Smooth muscle cell (in vitro differentiated cells): ENCODE data around the gene CLEC20A. TPM values are rescaled to one million over a fixed set of nuclear protein-coding genes. Genes with fewer than 3 reads are reported as not detected.

ENCODE experiments used
- DNase-seq: peaks from one replicate; lab custom pipeline; 2025; ENCODE audit not compliant: unreplicated experiment; lab: John Stamatoyannopoulos, UW
- H2AFZ ChIP-seq: fragments of 200-600 bp; sonication (generic); 2 replicates; pipeline ENCODE4 v1.6.0; 2016; ENCODE audit warnings: antibody characterized with exemption, low read depth, mild to moderate bottlenecking
- H3F3A ChIP-seq: fragments of 200-600 bp; sonication (generic); 2 replicates; pipeline ENCODE4 v1.6.0; 2017; ENCODE audit warnings: antibody characterized with exemption, low read depth
- H3K27ac ChIP-seq: fragments of 200-600 bp; sonication (generic); 2 replicates; pipeline ENCODE4 v1.5.1; 2016; ENCODE audit warnings: low read depth, mild to moderate bottlenecking
- H3K27me3 ChIP-seq: fragments of 200-600 bp; sonication (generic); 2 replicates; pipeline ENCODE4 v1.6.1; 2016; ENCODE audit warnings: low read depth, mild to moderate bottlenecking
- H3K36me3 ChIP-seq: fragments of 200-600 bp; sonication (generic); 2 replicates; pipeline ENCODE4 v1.5.1; 2016; ENCODE audit warnings: low read depth
- H3K4me1 ChIP-seq: fragments of 200-600 bp; sonication (generic); 2 replicates; pipeline ENCODE4 v1.5.1; 2016; ENCODE audit warnings: low read depth
- H3K4me2 ChIP-seq: fragments of 200-600 bp; sonication (generic); 2 replicates; pipeline ENCODE4 v1.6.0; 2016; ENCODE audit warnings: mild to moderate bottlenecking
- H3K4me3 ChIP-seq: fragments of 200-600 bp; sonication (generic); 2 replicates; pipeline ENCODE4 v1.5.1; 2016; ENCODE audit warnings: mild to moderate bottlenecking
- H3K79me2 ChIP-seq: fragments of 200-600 bp; sonication (generic); 2 replicates; pipeline ENCODE4 v1.6.0; 2016; ENCODE audit warnings: low read depth, mild to moderate bottlenecking
- H3K9ac ChIP-seq: fragments of 200-600 bp; sonication (generic); 2 replicates; pipeline ENCODE4 v1.6.0; 2016; ENCODE audit warnings: low read depth
- H3K9me3 ChIP-seq: fragments of 200-600 bp; sonication (generic); replicated peaks from 2 replicates; pipeline ENCODE4 v1.5.1; 2016; ENCODE audit warnings: low read depth
- H4K20me1 ChIP-seq: fragments of 200-600 bp; sonication (generic); 2 replicates; pipeline ENCODE4 v1.6.0; 2016; ENCODE audit warnings: low read depth
- CTCF ChIP-seq: fragments of 200-600 bp; sonication (generic); IDR thresholded peaks from 2 replicates; pipeline ENCODE4 v1.5.1; 2017; ENCODE audit warnings: borderline replicate concordance, mild to moderate bottlenecking, antibody characterized with exemption; ENCODE audit not compliant: insufficient read depth, poor library complexity, severe bottlenecking
- WGBS: methylation state at CpG from one replicate; pipeline ENCODE4 v1.1.7; 2016; ENCODE audit warnings: low lambda C conversion rate; 5-methylcytosine and 5-hydroxymethylcytosine counted together
- polyA plus RNA-seq: library from polyadenylated mRNA; unstranded; fragments of >200 nt; fragmentation: Nextera tagmentation; extraction: Ambion mirVana; gene quantifications from 2 replicates; pipeline ENCODE4 v1.2.1, GENCODE V29; 2016
- total RNA-seq: library from RNA; depleted of rRNA; stranded (reverse); fragments of >200 nt; gene quantifications from 2 replicates; pipeline ENCODE4 v1.2.3, GENCODE V29; 2014

CLEC20A gene
- total and polyA plus RNA-seq, 2 experiments from 2014 or later: 0.14 TPM; not detected in 1

DNA sequence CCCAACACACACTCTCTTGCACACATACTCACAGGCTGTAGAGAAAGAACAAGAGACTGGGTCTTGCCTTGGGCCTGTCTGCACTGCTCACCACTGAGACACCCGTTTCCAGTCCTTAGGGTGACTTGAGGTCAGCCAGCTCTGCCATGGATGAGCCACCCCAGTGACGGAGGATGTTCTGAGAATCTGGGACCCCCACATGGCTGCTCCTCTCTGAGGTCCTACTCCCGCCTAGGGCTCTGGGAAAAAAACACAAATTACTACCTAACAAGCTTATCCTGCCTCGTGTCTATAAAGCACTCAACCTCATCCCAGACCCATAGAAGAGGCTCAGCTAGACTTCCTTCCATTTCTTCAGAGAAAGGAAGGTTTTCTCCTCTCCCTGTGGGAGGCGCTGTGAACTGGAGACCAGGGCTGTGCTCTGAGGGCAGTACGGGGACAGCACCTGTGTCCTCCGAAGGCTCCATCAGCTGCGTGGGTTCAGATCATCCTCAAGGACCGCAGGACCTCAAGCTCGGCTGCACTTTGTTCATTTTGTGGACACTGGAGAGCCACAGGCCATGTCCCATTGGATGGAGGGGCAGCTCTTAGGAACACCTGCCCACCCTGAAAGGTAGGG, 4.3 kb upstream of the CLEC20A start:
- H3F3A ChIP-seq: no peaks in the 10 kb centered on the region
- H3K9ac ChIP-seq: no peak overlapping the region
- no peak overlapping the region for H2AFZ ChIP-seq
- H3K4me2 ChIP-seq: no peak overlapping the region
- H3K9me3 ChIP-seq: no peaks in the 10 kb centered on the region
- DNase-seq: no peak
- no peaks in the 10 kb centered on the region for H3K36me3 ChIP-seq
- H3K4me1 ChIP-seq: no peaks in the 10 kb centered on the region
- no peaks in the 10 kb centered on the region for H4K20me1 ChIP-seq
- WGBS: 88% methylated on average over 10 of the region's 10 CpGs
- TF ChIP-seq CTCF: no peak
- H3K4me3 ChIP-seq: no peak overlapping the region
- no peaks in the 10 kb centered on the region for H3K79me2 ChIP-seq
- H3K27ac ChIP-seq: no peak overlapping the region
- no peaks in the 10 kb centered on the region for H3K27me3 ChIP-seq

DNA sequence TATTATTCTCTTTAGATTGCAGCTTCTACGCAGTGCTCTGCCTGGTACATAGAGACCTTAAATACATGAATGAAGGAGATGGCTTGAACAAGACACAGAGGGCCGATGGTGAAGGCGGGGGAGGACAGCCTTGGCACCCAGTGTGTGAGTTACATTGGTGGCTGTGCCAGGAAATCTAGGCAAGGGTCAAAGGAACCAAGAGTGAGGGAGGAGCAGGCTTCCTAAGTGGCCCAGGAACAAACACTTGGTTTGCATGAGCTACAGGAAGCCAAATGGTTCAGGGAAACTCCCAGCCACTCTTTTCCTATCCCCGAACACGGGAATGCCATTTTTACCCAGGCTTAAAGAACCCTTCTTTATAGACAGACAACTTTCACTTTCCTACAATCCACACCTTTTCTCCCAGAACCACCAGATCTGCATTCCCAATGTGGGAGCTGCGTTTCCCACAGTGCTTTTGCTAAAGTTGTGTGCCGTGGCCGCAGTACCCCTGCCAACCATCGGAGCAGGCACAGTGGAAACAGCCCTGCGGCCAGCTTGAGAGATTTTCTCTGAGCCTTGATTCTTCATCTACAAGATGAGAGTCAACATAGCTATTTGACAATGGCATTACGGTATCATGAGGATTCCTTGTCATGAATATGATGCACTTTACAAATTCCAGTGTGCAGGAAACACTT, 3.5 kb upstream of the CLEC20A start:
- Histone ChIP-seq H3K4me1 (no peaks in the 10 kb centered on the region), H3K36me3 (no peaks in the 10 kb centered on the region), H3F3A (no peaks in the 10 kb centered on the region), H2AFZ (no peak overlapping the region), H4K20me1 (no peaks in the 10 kb centered on the region), H3K9ac (no peak overlapping the region), H3K79me2 (no peaks in the 10 kb centered on the region), H3K9me3 (no peaks in the 10 kb centered on the region), H3K27ac (no peak overlapping the region), H3K4me2 (no peak overlapping the region), H3K4me3 (no peak overlapping the region), H3K27me3 (no peaks in the 10 kb centered on the region)
- 86% methylated on average over 11 of the region's 11 CpGs for WGBS
- no peak for DNase-seq
- TF ChIP-seq CTCF: peak; percentile 13

GRCh38 chr1:178498896-178499675, 2.3 kb upstream of the CLEC20A start:
- no peaks in the 10 kb centered on the region for H3K27me3 ChIP-seq
- no peak overlapping the region for H3K4me3 ChIP-seq
- no peak for DNase-seq
- 90% methylated on average over 16 of the region's 16 CpGs for WGBS
- no peaks in the 10 kb centered on the region for H3K4me1 ChIP-seq
- H3K4me2 ChIP-seq: no peak overlapping the region
- H3K9me3 ChIP-seq: no peaks in the 10 kb centered on the region
- H3K9ac ChIP-seq: no peak overlapping the region
- no peaks in the 10 kb centered on the region for H4K20me1 ChIP-seq
- no peak overlapping the region for H2AFZ ChIP-seq
- H3K27ac ChIP-seq: no peak overlapping the region
- H3F3A ChIP-seq: no peaks in the 10 kb centered on the region
- TF ChIP-seq CTCF: no peak
- no peaks in the 10 kb centered on the region for H3K79me2 ChIP-seq
- no peaks in the 10 kb centered on the region for H3K36me3 ChIP-seq
